HG03095 (cell line): ENCODE data around the gene MACROD2.

Experiments used
- ATAC-seq: cut with Tn5 transposase; IDR thresholded peaks from one replicate; pipeline ENCODE4 v1.9.1; 2021; ENCODE audit warnings: moderate library complexity; ENCODE audit not compliant: unreplicated experiment

MACROD2 gene

GRCh38 chr20:14401479-14402138 is 406.3 kb downstream of the MACROD2 start:
- no peak for ATAC-seq

- ATAC-seq, result no peak
Observed at GRCh38 chr20:14404515-14404914, 409.2 kb downstream of the MACROD2 start.

GRCh38 chr20:14406495-14406894 is 411.2 kb downstream of the MACROD2 start:
- no peak for ATAC-seq

DNA sequence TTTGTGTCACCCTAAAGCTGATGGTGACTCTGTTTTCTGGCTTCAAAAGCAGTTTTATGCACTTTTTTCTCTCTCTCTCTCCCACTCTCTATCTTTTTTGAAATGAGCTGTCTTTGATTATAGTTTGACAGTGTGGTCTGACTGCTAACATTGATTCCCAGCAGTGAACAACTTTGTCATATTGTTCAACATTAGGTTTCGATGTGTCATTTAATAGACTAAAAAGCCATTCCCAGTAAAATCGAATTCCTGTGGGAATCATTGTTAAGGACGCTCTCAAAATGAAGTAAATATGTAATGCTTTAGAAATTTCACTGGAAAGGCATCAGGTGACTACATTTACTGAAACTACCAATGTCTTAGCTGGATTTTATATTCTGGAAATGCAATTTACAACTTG is 412.0 kb downstream of the MACROD2 start:
- ATAC-seq, result no peak

DNA sequence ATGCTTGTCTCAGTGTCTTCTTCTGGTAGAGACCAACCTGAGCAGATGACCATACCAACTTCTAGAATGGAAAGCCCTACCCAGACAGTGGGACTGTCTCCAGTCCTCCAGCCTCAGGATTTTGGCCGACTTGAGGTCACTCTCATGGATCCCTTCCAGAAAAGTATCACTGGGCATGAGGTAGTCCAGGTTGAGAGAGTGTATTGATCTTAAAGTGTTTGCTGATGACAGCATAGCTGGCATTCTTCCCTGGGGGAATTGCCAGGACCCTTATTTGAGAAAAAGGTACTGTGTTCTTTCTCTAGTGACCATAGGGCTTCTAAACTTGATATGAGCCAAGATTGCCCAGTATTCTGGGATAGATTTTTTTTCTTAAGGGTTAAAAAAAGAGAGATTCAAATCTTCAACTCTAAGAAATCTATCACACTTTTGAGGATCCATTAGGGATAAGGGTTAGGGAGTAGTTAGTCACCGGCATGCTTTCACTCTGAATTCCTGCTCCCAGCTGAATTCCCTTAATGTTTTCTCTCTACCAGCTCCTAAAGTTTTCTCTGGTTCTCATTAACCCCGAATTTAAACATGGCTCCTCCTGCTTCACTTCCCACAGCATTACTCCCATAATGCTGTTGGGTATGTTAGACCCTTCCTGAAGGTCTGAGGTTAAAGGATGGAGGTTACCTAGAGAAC is 415.7 kb downstream of the MACROD2 start:
- no peak for ATAC-seq

DNA sequence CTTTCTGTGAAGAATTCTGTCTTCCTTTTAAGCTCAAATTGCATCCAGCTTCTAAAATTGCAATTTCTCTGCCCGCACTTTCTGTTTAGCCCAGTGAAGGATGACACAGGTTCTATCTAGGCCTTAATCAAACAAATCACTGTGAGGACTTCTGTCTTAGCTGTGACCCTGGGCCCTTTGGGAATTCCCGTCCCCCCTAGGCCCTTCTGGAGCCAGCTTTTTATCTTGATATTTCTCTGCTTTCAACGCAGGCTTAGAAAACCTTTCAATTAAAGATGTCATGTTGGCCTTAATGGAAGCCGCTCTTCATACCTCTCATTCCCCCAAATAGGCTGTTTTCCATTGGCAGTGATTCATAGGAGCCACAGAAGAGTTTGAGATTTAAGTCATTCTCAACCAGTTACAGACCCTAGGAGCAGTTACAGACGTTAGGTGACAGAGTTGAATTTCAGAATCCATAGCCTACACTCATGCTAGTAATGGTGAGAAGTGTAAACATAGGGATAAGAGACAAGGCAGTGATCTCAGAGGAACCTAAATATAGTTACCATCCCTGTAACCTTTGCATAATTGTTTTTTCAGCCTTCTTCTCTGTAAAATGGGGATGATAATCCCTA is 416.9 kb downstream of the MACROD2 start:
- ATAC-seq, result no peak

GRCh38 chr20:14413835-14414234 is 418.5 kb downstream of the MACROD2 start:
- ATAC-seq, result no peak

DNA sequence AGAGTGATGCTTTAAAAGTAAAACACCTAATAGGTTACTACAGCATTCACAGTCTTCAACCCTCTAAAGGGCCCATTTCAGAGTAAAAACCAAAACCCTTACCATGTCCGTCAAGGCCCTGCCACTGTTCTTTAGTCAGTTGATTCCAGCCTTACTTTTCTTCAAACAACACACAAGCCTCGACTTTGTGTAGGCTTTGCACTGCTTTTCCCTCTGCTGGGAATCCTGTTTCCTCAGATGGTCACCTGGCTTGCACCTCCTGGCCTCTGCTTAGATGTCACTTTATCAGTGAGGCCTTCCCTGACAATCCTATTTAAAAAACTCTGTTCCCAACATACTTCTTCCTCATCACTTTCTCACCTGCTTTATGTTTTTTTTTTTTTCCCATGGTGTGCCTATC is 419.2 kb downstream of the MACROD2 start:
- ATAC-seq, result no peak

- no peak for ATAC-seq
Observed at GRCh38 chr20:14415467-14415866, 420.2 kb downstream of the MACROD2 start.

GRCh38 chr20:14418376-14418775 is 423.1 kb downstream of the MACROD2 start:
- no peak for ATAC-seq

- ATAC-seq, result no peak
Observed at GRCh38 chr20:14422892-14423291, 427.6 kb downstream of the MACROD2 start.

DNA sequence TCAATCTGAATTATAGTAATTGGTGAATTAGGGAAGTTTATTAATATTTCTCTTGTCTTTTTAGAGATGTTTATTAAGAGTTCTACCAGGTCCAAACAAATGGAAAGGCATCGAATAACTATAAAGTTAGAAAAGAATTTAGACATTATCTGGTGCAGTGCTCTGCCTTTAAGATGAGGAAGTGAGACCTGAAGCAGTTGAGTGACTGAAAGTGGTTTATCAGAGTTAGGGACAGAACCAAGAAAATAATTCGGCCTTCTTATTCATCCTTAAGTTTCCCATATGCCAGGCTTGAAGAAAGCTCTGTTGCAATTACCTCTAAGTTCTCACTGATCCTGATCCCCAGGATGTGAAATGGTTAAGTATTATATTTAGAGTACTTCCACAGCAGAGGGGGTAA is 436.3 kb downstream of the MACROD2 start:
- ATAC-seq, result peak; percentile 63

- no peak for ATAC-seq
Observed at GRCh38 chr20:14432085-14432484, 436.8 kb downstream of the MACROD2 start.

GRCh38 chr20:14432597-14432996 is 437.3 kb downstream of the MACROD2 start:
- no peak for ATAC-seq

DNA sequence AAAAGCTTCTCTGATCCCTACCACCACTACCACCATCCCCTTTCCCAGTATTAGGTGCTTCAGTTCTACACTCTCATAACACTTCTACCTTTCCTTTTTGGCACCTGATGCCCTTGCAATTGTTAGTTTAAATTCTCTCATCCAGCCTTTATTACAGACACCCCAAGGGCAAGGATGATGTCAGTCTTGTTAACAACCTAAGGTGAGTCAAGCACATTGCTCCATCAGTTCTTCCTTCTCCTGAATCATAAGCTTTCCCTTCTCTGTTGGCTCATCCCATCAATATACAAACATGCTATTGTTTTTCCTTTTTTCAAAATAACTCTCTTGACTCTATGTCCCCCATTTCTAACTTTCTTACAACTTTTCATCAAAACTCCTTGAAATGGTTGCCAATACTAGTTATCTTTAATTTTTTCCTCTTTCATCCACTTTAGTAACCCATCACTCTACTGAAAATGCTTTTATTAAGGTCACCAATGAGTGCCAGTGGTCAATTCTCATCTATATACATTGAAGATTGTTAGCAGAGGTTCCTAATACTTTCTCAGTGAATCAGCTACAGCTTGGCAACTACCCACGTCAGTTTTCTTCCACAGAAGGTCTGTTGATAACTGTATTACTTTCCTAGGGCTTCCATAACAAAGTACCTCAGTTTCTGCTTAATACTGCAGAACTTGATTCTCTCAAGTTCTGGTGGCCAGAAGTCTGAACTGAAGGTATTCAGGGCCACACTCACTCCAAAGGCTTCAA is 439.2 kb downstream of the MACROD2 start:
- ATAC-seq, result no peak

DNA sequence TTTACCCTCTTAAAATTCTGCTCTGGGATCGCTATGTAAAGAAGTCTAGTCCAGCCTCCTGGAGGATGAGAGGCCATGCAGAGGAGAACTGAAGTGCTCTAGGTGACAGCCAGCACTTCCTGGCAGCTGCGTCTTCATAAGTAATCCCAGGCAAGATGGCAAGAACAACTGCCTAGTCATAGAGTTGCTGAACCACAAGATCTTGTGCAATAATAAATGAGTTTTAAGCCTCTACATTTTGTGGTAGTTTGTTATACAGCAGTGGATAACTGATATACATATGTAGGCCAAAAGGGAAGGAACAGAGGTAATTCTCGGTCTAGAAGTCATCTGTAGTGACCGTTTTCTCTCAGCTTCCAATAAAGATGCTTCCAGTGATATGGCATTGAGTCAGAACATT is 445.9 kb downstream of the MACROD2 start:
- ATAC-seq, result no peak

- ATAC-seq, result no peak
Observed at GRCh38 chr20:14444106-14444505, 448.8 kb downstream of the MACROD2 start.

DNA sequence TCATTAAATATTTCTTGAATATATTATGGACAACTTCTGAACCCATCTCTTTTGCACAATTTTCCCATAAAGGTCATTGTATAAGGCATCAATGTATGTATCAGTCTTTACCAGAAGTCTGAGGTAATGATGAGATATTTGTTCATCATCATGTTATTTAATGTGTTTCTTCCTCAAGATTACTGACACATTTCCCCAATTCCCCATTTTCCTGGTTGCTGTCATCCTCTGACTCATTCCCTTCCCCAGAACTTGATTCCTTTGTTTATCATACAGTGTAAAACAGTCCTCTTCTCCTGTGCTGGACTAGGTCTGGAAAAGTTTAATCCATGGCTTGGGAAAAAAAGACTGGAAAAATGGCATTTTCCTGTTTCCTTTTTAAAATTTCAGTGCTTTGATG is 450.0 kb downstream of the MACROD2 start:
- ATAC-seq, result no peak

DNA sequence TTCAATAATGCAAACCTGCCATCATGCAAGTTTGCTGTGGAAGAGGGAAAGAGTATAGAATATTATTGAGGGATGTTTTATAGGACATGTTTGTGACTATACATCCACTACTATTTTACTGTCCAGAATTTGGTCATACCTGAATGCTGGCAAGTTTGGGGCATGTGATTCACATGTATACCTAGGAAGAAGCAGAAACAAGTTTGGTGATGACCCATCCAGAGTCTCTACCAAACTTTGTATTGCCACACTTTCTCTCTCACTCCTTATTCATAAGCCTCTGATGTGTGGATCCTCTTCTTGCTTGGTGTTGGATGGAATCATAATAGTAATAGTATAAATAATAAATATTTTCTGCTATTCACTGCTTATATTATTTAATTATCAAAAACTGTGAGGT is 450.6 kb downstream of the MACROD2 start:
- no peak for ATAC-seq

GRCh38 chr20:14446446-14446845 is 451.1 kb downstream of the MACROD2 start:
- ATAC-seq, result no peak

- ATAC-seq, result no peak
Observed at GRCh38 chr20:14449323-14449722, 454.0 kb downstream of the MACROD2 start.

- no peak for ATAC-seq
Observed at GRCh38 chr20:14450256-14450655, 454.9 kb downstream of the MACROD2 start.
